Stimulated activated CD8-positive, alpha-beta memory T cell treated with anti-CD3 and anti-CD28 coated beads, Interleukin-15, amount 100 ng/mL, for 4 hours (primary cell): Measurements from ENCODE around the gene GSTM3.

ENCODE experiments used
- DNase-seq, 2 donors: peaks; one replicate each; pipeline ENCODE4 v3.0.0-alpha.2; 2020; ENCODE audit warnings: low read depth in 2 of 2

Gene GSTM3

DNA sequence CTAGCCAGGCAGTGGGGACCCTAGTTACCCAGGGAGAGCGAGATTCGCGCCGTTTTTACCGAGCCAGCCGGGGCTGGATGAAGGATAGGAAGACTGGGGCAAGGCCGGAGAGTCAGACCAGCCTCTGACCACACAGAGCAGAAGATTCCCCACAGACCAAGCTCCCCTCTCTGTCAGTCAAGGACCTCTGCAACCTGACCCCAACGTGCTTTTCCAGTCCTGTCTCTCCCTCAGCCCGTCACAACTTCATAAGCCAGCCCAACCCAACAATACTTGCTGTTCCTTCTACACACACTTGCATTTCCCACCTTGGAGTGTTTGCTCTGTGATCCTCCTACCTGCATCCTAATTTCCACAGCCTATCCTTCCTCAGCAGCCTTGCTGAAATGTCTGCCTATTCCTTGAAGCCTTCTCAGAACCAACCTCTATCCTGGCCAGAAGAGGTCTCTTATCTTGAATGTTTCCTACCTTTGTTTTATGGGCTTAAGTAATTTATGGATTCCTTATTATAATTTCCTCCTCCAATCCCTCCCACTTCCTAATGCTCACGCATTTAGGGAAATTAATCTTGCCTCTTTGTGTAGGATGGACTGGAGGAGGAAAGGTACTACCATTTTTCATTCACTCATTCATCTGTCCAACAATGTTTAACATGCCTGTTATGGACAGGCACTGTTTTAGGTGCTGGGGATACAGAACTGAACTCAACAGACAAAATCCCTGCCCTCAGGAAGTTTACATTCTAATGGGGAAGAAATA lies at the start of gene GSTM3:
GSTM3 (minus strand) TSS at position 424 of the 759 bp plus-strand sequence. CDS start 751 bp downstream, outside the sequence.
- DNase-seq = no peak

DNA sequence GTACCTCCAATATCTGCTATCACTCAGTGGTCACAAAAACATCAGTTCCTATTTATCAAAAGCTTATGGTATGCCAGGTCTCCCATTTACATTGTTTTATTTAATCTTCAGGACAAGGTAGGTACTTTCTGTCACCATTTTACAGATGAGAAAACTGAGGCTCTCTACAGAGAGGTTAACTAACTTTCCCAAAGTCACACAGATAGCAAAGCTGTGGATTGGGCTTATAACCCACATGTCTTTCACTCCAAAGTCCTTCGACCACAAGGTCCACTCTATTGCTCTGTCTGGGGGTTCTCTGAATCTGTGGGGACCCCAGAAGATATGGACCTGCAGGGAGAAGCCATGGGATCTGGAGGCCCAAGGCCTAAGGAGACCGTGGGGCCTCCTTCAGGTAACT lies 49.5 kb upstream of the GSTM3 start:
- DNase-seq = no peak

DNA sequence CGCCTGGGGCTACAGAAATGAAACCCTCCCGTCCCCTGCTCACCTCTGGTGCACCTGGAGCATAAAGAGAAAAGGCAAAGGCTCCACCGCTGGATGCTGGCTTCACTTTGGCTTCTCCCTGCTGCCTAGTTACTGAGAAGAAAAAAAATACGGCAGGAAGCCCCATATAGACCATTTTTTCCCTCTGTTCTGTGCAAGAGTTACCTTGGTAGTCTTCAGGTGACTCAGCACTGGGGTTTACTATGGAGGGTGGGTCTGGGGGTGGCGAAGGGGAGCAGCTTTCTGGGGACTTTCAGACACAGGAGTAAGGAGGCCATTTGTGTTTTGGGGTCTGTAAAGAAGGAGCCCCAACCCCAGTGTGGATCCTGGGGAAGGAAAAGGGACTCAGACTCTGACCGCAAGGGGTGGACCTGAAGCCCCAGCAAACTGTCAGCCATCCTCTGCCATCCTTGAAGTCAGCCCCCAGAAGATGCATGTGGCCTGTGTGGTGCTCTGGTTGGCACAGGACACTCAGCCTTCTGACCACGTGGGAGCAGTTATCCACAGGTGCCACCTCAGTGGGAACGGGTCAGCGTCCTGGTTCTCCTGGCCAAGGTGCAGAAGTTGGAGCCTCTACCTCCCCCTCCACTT lies 48.8 kb upstream of the GSTM3 start:
- DNase-seq = no peak

DNA sequence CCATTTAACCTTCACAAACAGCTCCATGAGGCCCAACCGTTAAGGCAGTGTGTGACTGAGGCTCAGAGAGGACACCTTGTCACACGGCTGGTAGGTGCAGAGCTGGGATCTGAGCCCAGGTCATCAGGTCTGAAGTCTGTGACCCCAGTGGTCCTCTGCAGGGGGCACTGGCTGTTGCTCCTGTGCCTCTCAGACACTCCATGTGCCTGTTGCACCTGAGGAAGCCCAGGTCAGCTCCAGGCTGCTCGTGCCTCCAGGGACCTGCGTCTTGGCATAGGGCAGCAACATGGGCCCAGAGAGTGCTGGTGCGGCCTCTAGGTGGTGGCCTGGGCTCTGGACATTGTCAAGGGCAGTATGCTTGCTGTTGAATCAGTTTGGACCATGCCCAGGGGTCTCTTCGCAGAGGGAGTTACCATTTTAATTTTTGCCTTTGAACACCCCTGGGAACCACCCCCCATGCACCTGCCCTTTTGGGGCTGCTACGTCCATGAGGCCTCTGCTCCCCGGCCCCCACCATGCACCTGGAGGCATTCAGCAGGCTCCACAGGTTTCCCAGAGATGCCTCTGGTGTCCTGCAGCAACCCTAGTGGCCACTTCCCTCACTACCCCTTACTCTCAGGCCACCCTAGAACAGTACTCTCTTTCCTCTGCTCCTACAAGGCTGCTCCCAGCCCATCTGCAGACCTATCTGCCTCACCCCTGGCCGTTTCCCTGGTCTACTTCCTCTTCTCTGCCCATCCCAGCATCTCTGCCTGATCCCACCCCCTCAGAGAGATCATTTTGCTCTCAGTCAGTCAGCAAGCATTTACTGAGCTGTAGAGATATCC lies 48.1 kb upstream of the GSTM3 start:
- DNase-seq = no peak

DNA sequence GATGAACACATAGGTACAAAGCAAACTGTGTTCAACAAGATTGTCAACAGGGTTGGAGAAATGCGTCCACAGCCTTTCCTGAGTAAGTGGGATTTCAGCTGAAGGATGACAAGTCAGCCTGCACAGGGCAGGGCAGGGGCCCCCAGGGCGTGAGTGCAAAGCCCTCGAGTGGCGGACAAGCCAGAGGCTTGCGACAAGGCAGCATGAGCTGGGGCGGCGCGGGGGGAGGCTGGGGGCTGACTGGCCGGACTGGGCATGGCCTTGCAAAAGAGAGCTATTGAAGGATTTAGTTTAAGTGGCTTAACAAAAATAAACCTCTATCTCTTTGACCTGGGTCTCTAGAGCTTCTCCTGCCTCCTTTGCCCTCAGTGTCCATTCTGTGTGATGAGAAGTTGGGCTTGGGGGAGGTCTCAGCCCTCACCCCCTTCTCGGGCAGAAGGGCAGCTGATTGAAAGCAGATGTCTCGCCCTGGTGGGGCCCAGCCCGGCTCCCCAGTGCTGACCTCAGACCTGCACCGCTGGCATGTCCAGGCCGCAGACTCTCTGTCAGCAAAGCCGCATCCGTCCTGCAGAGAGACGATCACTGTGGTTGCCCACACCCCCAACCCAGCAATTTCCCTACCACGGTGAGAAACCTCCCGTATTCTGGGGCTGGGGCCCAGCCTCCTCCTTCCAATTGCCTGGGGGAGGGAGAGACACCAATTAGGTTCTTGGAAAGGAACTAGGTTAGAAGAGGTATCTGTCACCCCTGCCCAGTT lies 47.2 kb upstream of the GSTM3 start:
- no peak for DNase-seq

DNA sequence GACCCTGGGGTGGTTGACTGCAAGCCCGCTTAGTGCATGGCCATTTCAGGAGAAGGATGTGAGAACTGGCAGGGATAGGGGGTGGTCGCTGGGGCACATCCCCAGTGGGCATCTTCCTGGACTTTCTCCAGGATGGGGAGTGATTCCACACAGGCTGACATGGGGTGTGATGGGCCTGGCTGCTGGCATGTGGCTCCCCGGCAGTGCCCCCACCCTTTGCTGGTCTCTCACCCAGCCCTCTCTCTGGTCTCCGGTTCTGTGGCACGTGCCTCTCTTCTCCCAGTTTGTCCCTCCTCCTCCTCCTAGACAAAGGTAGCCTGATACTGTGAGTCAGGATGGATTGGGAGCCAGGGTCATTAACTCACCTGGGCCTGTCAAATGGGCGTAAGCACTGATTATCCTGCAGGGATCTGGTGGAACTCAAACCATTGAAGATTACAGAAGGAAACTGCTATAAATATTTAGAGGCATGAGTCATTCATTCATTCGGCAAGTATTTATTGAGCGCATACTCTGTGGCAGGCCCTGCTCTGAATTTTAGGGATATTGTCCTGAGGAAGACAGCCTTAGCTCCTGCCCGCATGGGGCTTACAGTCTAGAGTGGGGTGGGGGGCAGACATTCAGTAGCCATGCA lies 46.5 kb upstream of the GSTM3 start:
- no peak for DNase-seq

DNA sequence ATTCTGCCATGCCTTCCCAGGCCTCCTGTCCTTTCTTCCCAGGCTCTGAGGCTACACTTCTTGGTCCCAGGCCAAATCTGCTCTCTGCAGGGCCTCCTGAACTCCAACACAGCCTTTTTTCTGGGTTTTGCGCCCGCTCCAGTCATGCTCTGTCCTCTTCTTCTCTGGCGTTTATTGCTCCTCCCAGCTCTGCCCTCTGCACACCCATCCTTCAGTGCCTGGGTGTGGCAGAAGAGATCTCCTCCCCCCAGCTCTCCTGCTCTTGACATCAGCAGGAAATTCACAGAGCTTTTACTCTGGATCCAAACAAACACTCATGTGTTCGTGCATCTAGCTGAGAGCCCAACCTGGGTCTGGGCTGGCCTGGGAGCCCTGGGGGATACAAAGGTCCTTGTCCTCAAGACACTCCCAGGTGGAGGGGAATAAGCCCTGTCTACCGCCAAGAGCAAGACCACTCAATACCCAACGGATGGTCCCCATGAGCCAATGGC lies 45.7 kb upstream of the GSTM3 start:
- no peak for DNase-seq

DNA sequence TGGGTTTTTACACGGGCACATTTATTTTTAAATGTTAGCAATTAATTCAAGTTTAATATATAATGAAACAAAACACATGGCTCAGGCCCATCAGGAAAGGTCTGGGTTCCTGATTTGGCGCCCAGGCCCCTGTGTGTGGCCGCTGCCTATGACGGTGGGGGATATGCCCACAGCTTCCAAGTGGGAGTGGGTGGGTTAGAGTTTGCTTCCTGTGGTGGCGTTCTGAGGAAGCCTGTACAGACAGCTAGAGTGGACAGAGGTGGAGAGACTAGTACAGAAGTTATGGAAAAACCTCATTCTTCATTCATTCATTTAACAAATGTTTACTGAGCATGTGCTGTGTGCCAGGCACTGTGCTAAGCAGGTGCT lies 45.3 kb upstream of the GSTM3 start:
- DNase-seq = no peak

DNA sequence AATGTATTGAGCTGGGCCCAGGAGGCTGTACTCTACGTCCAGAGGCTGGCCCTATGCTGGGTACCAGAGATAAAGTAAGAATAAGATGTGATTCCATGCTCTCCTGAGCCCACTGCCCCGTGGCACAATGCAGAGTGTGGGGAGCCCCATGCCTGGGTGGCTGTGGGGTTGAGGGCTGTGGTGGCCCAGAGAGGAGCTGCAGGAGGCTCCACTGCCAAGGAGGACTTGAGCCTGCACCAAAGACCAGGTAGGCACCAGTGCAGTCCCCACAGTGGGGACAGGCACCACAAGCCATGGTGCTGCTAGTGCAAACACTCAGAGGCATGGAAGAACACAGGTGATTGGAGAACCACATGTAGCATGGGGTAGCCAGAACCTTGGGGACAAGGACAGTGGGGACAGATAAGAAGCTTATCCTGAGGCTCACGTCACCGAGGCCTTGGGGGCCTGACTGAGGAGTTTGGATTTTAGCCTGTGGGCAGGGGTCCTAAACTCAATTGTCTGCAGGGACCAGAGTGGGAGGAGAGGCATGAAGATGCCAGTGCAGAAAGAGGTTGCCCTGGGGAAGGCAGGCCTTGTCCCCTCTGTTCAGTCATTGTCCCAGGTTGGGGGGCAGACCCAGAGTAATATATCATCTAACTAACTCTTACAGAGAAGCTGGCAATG lies 44.7 kb upstream of the GSTM3 start:
- DNase-seq = no peak

DNA sequence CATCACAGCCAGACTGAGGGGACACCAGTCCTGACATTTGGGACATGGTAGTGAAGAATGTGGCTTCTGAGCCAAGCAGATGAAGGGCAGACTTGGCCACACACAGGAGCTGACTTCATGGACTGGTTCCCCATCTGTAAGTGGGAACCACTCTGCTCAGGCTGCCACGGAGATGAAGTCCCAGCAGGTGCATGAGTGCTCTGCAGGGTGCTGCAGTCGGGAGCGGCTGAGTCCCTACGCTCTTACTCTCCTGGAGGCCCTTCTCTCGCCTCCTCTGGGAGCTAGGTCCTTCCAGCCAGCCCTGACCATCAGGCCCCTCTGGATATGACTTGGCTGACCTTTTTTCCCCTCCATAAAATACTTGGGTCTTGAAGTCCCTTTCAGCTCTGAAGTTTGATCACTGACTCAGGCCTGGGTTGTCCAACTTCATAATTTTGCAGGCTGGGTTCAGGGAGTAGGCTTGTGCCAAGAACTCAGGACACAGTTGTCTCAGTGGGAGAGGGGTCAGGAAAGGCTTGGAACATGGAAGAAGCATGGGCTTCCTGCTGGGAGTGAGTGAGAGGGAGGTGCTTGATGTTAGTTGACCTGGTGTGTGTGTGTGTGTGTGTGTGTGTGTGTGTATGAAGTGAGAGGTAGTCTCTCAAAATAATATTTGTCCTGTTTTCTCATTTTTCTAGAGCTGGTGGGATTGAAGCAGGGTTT lies 43.9 kb upstream of the GSTM3 start:
- no peak for DNase-seq

DNA sequence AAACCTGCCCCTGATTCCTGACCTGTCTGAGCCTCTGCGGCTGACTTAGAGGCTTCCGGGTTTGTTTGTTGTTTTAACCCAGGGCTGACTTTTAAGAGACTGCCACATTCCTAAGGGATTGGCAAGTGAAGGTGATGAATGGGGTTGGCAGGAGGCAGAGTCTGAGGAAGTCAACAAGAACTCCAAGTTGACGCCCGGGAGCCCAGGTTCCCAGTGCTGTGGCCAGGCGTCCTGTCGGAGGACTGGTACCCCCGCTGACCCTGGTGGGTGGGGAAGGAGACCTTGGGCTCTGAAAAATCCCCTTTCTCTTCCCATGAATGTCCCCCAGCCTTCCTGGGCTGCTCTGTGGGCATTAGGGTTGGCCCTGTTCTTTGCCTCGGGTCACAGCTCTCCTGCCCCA lies 42.6 kb upstream of the GSTM3 start:
- no peak for DNase-seq

DNA sequence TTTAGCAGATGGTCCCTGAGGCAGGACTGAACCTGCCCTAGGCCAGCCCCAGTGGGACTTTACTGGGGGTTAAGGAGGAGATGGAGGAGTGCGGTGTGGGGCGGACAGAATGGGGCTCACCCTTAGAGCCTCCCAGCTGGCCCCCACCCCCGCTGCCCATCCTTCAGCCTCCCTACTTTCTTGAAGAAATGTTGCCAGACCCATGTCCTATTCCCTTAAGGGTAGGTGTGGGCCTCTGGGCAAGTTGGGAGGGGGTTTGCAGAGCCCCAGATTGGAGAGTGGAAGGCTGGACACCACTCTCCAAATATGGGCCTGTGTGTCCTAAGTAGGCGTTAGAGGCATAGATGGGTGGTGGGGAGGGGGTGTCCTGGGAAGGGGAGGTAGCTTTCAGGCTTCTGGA lies 42.1 kb upstream of the GSTM3 start:
- no peak for DNase-seq

DNA sequence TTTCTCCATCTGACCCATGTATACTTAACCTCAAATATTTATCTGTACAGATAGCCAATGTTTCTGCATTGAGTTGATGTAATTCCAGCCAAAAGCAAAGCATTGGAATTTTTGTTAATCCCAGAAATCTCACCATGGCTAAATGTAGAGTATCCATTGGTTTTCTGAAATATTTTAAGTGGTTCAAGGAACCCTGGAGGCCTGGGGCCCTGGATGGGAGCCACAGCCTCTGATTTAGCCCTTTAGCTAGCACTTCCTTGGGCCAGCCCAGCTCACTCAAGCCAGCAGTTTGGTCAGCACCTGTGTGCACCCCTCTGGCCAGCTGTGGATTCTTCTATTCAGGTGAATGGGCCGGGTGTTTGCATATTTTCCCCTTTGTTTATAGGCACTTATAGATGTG lies 41.7 kb upstream of the GSTM3 start:
- no peak for DNase-seq

DNA sequence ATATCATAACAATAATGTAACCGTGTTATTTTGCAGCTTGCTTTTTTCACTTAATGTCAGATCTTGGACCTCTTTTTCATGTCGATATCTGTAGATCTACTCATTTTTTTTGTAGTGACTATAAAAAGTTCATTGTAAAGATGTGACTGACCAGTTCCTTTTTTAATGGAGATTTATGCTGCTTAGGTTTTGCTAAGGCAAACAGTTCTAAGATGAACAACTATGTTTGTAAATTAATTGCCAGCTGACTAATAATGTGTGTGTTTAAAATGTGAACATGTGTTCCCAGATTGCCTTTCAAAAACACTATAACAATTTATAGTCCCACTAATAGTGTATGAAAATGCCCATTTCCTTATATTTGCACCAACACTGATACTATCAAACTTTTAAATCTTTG lies 41.0 kb upstream of the GSTM3 start:
- no peak for DNase-seq

DNA sequence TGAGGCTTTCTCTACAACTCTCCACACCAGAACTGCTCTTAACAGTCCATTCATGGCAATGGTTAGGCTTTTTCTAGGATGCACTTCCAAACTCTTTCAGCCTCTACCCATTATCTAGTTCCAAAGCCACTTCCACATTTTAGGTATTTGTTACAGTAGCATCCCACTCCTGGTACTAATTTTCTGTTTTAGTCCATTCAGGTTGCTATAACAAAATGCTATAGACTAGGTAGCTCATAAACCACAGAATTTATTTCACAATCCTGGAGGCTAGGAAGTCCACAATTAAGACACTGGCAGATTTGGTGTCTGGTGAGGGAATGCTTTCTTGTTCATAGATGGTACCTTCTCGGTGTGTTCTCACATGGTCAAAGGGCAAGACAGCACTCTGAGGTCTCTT lies 40.1 kb upstream of the GSTM3 start:
- DNase-seq = no peak

DNA sequence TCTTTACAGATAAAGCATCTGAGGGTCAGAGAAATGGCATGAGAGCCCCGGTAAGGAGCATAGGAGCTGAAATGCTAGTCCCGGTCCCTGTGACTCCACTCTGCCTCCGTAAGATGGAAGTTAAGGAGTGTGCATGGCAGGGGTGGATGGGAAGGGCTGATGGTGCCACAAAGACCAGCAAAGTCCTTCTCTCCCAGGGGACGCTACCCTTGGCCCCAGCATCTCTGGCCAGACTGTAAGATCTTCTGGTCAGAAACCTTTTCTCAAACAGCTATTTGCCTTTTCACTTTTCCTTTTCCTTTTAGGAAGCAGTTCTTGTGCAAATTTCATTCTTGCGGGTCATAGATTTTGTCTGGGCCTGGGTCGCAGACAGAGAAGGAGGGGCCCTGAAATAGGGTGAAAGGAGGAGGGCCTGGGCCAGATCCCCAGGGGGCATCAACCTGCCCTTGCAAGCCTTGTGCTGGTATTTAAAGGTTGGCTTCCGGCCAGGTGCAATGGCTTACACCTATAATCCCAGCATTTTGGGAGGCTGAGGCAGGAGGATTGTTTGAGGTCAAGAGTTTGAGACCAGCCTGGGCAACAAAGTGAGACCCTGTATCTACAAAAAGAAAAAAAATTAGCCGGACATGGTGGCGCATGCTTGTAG lies 37.3 kb upstream of the GSTM3 start:
- DNase-seq = no peak

DNA sequence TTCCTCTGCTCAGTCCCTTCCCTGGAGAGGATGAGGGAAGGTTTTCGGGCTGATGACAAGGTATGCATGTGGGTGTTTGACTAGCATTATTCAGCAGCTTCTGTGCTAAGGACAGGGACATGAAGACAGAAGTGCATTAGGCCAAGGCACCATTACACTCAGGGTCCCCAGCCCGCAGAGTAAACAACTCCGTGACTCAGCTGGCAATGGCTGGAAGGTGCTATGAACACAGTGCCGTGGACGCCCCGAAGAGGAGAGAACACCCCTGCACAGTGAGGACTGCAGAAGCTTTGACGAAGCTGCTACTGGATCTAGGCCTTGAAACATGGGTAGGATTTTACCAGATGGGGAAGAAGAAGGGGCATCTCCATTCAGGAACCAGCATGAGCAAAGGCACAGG lies 36.6 kb upstream of the GSTM3 start:
- DNase-seq = no peak

DNA sequence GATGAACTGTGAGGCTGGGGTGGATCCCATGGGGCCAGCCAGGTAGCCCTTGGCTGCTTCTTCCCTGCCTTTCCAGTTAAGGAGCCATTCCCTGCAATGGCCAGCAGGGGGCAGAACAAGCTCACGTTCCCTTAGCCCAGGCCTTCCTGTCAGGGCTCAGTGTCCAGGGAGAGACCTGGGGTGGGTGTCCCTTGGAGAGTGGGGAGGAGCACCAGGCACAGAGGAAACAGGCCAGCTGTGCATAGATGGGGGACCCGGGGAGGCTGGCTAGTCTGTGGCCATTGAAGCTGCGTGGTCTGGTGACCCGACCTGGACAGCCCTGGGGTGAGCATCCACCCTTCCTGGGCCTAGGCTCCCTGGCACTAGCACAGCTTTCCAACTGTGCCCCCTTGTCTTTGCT lies 36.1 kb upstream of the GSTM3 start:
- DNase-seq = peak; percentile 40 to 53

DNA sequence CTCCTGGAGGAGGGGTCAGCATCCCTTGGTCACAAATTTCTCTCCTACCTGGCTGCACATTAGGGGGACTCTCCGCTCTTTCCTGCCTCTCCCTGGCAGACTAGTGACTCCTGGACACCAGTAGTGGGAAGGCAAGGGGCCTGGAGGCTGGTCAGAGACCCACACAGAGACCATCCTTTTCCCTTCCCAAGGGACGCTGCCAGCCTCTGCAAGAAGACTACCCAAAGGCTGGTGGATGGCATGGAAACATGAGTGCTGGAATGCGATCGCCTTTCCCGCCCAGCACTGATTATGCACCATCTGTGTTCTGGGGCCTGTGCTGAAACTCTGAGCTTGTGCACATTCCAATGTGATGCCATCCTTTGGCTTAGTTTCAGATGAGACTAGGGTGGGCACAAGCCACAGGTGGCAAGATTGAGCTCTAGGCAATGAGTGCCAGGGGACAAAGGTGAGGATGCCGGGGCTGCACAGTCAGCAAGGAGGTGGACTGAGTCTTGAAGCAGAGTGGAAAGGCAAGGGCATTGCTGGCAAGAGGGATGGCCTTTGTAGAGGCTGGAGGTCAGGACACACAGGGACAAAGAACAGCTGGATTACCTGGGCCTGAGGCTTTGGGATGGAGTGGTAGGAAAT lies 35.5 kb upstream of the GSTM3 start:
- no peak for DNase-seq
